ENCODE data around the gene IL17RC.
"Not testable (repeated sequence)": the region's sequence is repeated elsewhere in the genome, so short reads cannot be mapped to it uniquely, and the experiment has no call there.

The IL17RC gene

GRCh38 chr3:9916346-9916733 lies 558 bp upstream of the IL17RC start:
- DNase-seq, result no peak

DNA sequence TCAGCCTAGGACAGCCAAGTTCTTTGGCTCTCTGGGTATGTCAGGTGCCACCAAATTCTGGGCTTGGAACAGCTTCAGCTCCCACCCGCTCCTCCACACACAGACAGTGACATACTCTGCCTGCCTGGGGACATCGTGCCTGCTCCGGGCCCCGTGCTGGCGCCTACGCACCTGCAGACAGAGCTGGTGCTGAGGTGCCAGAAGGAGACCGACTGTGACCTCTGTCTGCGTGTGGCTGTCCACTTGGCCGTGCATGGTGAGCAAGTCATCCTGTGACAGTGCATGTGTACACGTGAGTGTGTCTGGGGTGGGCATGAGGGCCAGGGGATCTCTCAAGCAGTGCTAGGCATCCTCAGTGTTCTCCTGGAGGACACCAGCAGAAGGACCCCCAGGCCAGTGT lies 922 bp downstream of the IL17RC start:
- no peak for DNase-seq

- DNase-seq, result no peak
Observed at GRCh38 chr3:9918261-9919038, 1.6 kb downstream of the IL17RC start.

- DNase-seq, result no peak
Observed at GRCh38 chr3:9928158-9928557, 11.3 kb downstream of the IL17RC start.

- no peak for DNase-seq
Observed at GRCh38 chr3:9930804-9931418, 14.0 kb downstream of the IL17RC start.

- DNase-seq, result no peak
Observed at GRCh38 chr3:9932535-9932842, 15.6 kb downstream of the IL17RC start.

DNA sequence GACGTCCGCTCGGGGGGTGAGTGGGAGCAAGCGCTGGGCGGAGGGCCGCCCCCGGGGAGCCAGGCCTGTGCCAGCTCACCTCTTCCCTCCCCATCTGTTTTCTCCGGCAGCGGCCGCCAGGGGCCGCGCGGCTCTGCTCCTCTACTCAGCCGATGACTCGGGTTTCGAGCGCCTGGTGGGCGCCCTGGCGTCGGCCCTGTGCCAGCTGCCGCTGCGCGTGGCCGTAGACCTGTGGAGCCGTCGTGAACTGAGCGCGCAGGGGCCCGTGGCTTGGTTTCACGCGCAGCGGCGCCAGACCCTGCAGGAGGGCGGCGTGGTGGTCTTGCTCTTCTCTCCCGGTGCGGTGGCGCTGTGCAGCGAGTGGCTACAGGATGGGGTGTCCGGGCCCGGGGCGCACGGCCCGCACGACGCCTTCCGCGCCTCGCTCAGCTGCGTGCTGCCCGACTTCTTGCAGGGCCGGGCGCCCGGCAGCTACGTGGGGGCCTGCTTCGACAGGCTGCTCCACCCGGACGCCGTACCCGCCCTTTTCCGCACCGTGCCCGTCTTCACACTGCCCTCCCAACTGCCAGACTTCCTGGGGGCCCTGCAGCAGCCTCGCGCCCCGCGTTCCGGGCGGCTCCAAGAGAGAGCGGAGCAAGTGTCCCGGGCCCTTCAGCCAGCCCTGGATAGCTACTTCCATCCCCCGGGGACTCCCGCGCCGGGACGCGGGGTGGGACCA lies 16.1 kb downstream of the IL17RC start:
- peak; percentile 92 for DNase-seq

- peak; percentile 98 for DNase-seq
Observed at GRCh38 chr3:9933561-9934234, 16.8 kb downstream of the IL17RC start, which contains the start of gene CRELD1. Gene CRELD1 (plus strand): TSS chr3:9933834. CDS start chr3:9934439, 605 bp downstream.

GRCh38 chr3:9934235-9934621 lies 17.3 kb downstream of the IL17RC start:
- DNase-seq, result peak; percentile 42

DNA sequence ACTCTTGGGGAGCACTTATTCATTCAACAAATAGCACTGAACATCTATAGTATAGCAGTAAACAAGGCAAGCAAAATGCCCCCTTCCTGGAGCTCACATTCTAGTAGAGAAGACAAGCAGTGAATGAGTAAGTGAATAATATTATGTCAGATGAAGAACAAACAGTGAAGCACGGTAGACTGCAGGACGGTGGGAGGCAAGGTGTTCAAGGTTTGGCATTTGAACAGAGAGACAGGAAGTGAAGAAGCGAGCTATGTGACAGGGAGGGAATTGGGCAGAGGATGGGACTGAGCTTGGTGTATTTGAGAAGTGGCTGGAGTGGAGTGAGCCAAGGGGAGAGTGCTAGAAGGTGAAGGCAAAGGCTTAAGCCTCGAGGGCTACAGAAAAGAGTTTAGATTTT lies 18.1 kb downstream of the IL17RC start:
- no peak for DNase-seq

GRCh38 chr3:9935966-9936510 lies 19.1 kb downstream of the IL17RC start:
- DNase-seq, result no peak

- DNase-seq, result no peak
Observed at GRCh38 chr3:9937486-9938238, 20.8 kb downstream of the IL17RC start.

DNA sequence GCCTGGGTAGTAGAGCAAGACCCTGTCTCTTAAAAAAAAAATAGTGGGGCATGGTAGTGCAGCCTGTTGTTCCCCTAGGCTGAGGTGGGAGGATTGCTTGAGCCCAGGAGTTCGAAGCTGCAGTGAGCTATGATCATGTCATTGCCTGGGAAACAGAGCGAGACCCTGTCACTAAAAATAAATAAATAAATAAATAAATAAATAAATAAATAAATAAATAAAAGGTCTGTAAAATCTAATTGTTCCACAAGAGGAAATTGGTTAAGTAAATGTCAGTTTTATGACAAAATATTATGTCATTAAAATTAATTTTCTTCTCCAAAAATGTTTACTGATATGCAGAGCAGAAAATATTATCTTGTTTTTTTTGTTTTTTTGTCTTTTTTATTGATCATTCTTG lies 22.1 kb downstream of the IL17RC start:
- no peak for DNase-seq

- not testable (repeated sequence) for DNase-seq
Observed at GRCh38 chr3:9939906-9940305, 23.0 kb downstream of the IL17RC start.

GRCh38 chr3:9940746-9941145 lies 23.8 kb downstream of the IL17RC start:
- DNase-seq, result no peak

GRCh38 chr3:9942164-9942563 lies 25.3 kb downstream of the IL17RC start:
- no peak for DNase-seq

DNA sequence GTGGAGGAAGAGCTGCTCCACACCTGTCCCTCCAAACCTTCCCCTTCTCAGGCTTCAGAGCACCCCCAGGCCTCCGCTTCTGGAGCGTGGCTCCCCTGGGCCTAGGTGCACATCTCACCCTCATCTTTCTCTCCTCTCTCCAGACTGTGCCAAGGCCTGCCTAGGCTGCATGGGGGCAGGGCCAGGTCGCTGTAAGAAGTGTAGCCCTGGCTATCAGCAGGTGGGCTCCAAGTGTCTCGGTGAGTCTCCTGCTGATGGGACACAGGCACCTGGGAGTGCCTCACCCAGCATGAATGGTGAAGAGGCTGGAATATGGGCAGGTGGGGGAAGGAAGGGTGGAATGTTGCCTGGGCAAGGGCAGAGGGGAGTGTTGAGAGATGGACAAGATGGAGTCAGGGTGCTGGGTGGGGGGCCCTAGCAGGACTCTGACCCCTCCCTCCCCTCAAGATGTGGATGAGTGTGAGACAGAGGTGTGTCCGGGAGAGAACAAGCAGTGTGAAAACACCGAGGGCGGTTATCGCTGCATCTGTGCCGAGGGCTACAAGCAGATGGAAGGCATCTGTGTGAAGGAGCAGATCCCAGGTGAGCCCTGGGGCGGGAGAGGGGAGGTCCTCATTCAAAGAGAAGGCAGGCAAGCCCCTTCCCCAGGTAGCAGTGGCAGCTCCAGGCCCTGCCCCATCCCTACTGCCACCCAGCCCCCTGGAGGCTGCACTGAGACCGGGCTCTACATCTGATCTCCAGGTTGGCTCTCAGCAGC lies 26.2 kb downstream of the IL17RC start:
- DNase-seq, result no peak

- no peak for DNase-seq
Observed at GRCh38 chr3:9944271-9944670, 27.4 kb downstream of the IL17RC start.

GRCh38 chr3:9945358-9945757 lies 28.5 kb downstream of the IL17RC start:
- DNase-seq, result no peak

- peak; percentile 84 for DNase-seq
Observed at GRCh38 chr3:9946112-9947024, 29.5 kb downstream of the IL17RC start.

Data from activated naive CD4-positive, alpha-beta T cell treated with anti-CD3 and anti-CD28 coated beads, Interleukin-2, amount 50 U/mL, for 16 hours (primary cell).